B cell (primary cell): Measurements from ENCODE around the gene LASP1. TPM values are rescaled to one million over a fixed set of nuclear protein-coding genes. Genes with fewer than 3 reads are reported as not detected.
A peak's percentile ranks its signal among the peaks of the same experiment; 100 is the strongest.

ENCODE experiments used
- ATAC-seq: fragments of 200-7000 bp; cut with Tn5 transposase; one replicate; pipeline ENCODE4 v1.10.0; 2021; ENCODE audit warnings: low read depth, mild to moderate bottlenecking, moderate number of reproducible peaks, moderate library complexity
- CTCF ChIA-PET: fragments of 350-600 bp; sonication (Branson Sonifier 250); formaldehyde crosslinking; loops from one replicate; lab custom pipeline; 2021; ENCODE audit warnings: antibody characterized with exemption, inconsistent platforms; lab: Charles Lee
- POLR2A ChIA-PET: fragments of 350-600 bp; sonication (Branson Sonifier 250); formaldehyde crosslinking; loops from one replicate; lab custom pipeline; 2021; ENCODE audit warnings: antibody characterized with exemption; lab: Charles Lee
- DNase-seq: peaks from one replicate; pipeline ENCODE4 v3.0.0; 2013
- H2AFZ ChIP-seq: 2 replicates; pipeline ENCODE4 v1.6.1; 2012; ENCODE audit warnings: mild to moderate bottlenecking, low read depth, low read length; ENCODE audit not compliant: insufficient read depth, poor library complexity, severe bottlenecking
- H3K27ac ChIP-seq, 2 donors: 1 replicate in 1 of 2; 2 replicates in 1 of 2; pipeline ENCODE4 v1.5.1; 2012 to 2013; ENCODE audit warnings: low read length in 2 of 2, mild to moderate bottlenecking in 2 of 2, moderate library complexity in 1 of 2
- H3K27me3 ChIP-seq, 4 experiments: fragments of 200-600 bp in 1 of 4; sonication (generic) in 1 of 4; replicated peaks in 1 of 4; 1 replicate in 2 of 4; 2 replicates in 2 of 4; pipeline versions ENCODE4 v1.6.1 to v1.7.0; 2013 to 2016; ENCODE audit warnings: low read length in 3 of 4, mild to moderate bottlenecking in 2 of 4, mixed read lengths in 1 of 4, moderate library complexity in 1 of 4; ENCODE audit not compliant: insufficient read depth in 4 of 4, control insufficient read depth in 3 of 4; ENCODE audit errors: control extremely low read depth in 1 of 4
- H3K36me3 ChIP-seq, 2 experiments: replicated peaks in 1 of 2; 1 replicate in 1 of 2; 2 replicates in 1 of 2; pipeline versions ENCODE4 v1.6.1 to v1.7.1; 2013; ENCODE audit warnings: low read length in 1 of 2; ENCODE audit not compliant: insufficient read depth in 2 of 2, control insufficient read depth in 1 of 2; ENCODE audit errors: control extremely low read depth in 1 of 2, extremely low read depth in 1 of 2
- H3K4me1 ChIP-seq, 2 donors: fragments of 200-600 bp in 1 of 2; sonication (generic) in 1 of 2; 1 replicate in 1 of 2; 2 replicates in 1 of 2; pipeline versions ENCODE4 v1.5.1 to v1.6.1; 2013 to 2017; ENCODE audit warnings: low read length in 2 of 2; ENCODE audit not compliant: control insufficient read depth in 2 of 2, insufficient read depth in 2 of 2
- H3K4me2 ChIP-seq: replicated peaks from 2 replicates; pipeline ENCODE3; 2012; ENCODE audit warnings: mild to moderate bottlenecking, low read depth, low read length; ENCODE audit not compliant: poor library complexity, severe bottlenecking
- H3K4me3 ChIP-seq, 5 experiments: fragments of 200-600 bp in 1 of 5; sonication (generic) in 1 of 5; 1 replicate in 3 of 5; 2 replicates in 2 of 5; pipeline versions ENCODE4 v1.5.1 to v1.7.0; 2011 to 2016; ENCODE audit warnings: low read length in 4 of 5, mild to moderate bottlenecking in 4 of 5, low read depth in 2 of 5, control low read depth in 1 of 5, moderate library complexity in 1 of 5; ENCODE audit not compliant: insufficient read depth in 1 of 5; ENCODE audit errors: control extremely low read depth in 1 of 5, extremely low read depth in 1 of 5
- H3K79me2 ChIP-seq: fragments of 200-600 bp; sonication (generic); one replicate; pipeline ENCODE4 v1.6.0; 2016; ENCODE audit warnings: low read length; ENCODE audit not compliant: control insufficient read depth, insufficient read depth
- H3K9ac ChIP-seq: fragments of 200-600 bp; sonication (generic); 2 replicates; pipeline ENCODE4 v1.6.1; 2017; ENCODE audit warnings: mild to moderate bottlenecking, low read length, moderate library complexity
- H3K9me3 ChIP-seq, 3 donors: one replicate each; pipeline versions ENCODE4 v1.6.1 to v1.7.1; 2013; ENCODE audit warnings: low read length in 2 of 3; ENCODE audit not compliant: control insufficient read depth in 2 of 3, insufficient read depth in 1 of 3; ENCODE audit errors: control extremely low read depth in 1 of 3
- H4K20me1 ChIP-seq: 2 replicates; pipeline ENCODE4 v1.6.0; 2012; ENCODE audit warnings: mild to moderate bottlenecking, low read length; ENCODE audit not compliant: insufficient read depth, control insufficient read depth, poor library complexity, severe bottlenecking
- H3K27ac Mint-ChIP-seq: one replicate; pipeline ENCODE4 v1.8.0; 2021; ENCODE audit warnings: mixed read lengths
- H3K27me3 Mint-ChIP-seq: one replicate; pipeline ENCODE4 v1.8.0; 2021; ENCODE audit warnings: mixed read lengths
- H3K4me1 Mint-ChIP-seq: one replicate; pipeline ENCODE4 v1.8.0; 2021; ENCODE audit warnings: mixed read lengths
- H3K4me3 Mint-ChIP-seq: one replicate; pipeline ENCODE4 v1.8.0; 2021; ENCODE audit warnings: mixed read lengths
- H3K9me3 Mint-ChIP-seq: one replicate; pipeline ENCODE4 v1.8.0; 2022; ENCODE audit warnings: mixed read lengths; ENCODE audit not compliant: insufficient read depth
- CTCF ChIP-seq: fragments of 200-600 bp; IDR thresholded peaks from one replicate; pipeline ENCODE4 v1.8.0; 2022; ENCODE audit warnings: antibody characterized with exemption, mild to moderate bottlenecking
- EZH2 ChIP-seq: IDR thresholded peaks from 2 replicates; pipeline ENCODE4 v1.6.1; 2012; ENCODE audit warnings: borderline replicate concordance, low read depth, mild to moderate bottlenecking, moderate library complexity, low read length; ENCODE audit not compliant: insufficient read depth, poor library complexity, severe bottlenecking
- WGBS: methylation state at CpG from one replicate; pipeline ENCODE4 v1.1.5; 2013; ENCODE audit warnings: missing lambda C conversion rate; ENCODE audit not compliant: insufficient coverage; 5-methylcytosine and 5-hydroxymethylcytosine counted together
- intact Hi-C: fragments of 100-400 bp; cut with micrococcal nuclease; formaldehyde crosslinking; loops from one replicate; pipeline ENCODE4 v1.10.0; 2022
- polyA plus RNA-seq: library from polyadenylated mRNA; depleted of rRNA; stranded (reverse); fragments of >200 nt; gene quantifications from 2 replicates; pipeline ENCODE4 v1.2.3, GENCODE V29; 2012
- total RNA-seq, 2 donors: library from RNA; stranded (reverse); fragments of 120-200 nt in 1 of 2; gene quantifications; 1 replicate in 1 of 2; 2 replicates in 1 of 2; pipeline versions ENCODE4 v1.2.3 to v1.2.4, GENCODE V29; 2013 to 2022

Gene LASP1
- total and polyA plus RNA-seq, 2 donors (not counting 1 experiment from before 2014, with no cell fraction given) = 51.6 to 125 TPM

- intact Hi-C loops = no loop called here
- Histone ChIP-seq H3K27me3 (no peaks in the 10 kb centered on the region), H3K36me3 (peaks cover 0 to 68% of the 10 kb centered on the region in 2 experiments), H3K9ac (no peak overlapping the region), H4K20me1 (peaks cover 19% of the 10 kb centered on the region), H2AFZ (no peak overlapping the region), H3K27ac (peak overlapping the region; percentile 90 to 96), H3K79me2 (peaks cover 98% of the 10 kb centered on the region), H3K9me3 (peaks cover 0 to 5% (median 0%) of the 10 kb centered on the region in 3 donors), H3K4me2 (no peak overlapping the region), H3K4me1 (peaks cover 34 to 54% of the 10 kb centered on the region in 2 donors), H3K4me3 (no peak overlapping the region)
- Mint-ChIP-seq H3K9me3 (no peaks in the 10 kb centered on the region), H3K27me3 (no peaks in the 10 kb centered on the region), H3K27ac (peak overlapping the region; percentile 99), H3K4me1 (peaks cover 33% of the 10 kb centered on the region), H3K4me3 (no peak overlapping the region)
- DNase-seq = no peak
- WGBS = 95% methylated on average over 6 of the region's 6 CpGs
- ChIA-PET CTCF (interaction anchor here (1.2 to 2.7 kb wide), 3 partner anchors 11 to 256 kb away, joined by 4 to 11 read pairs (median 6); no protein-coding TSS in a partner anchor), POLR2A (interaction anchor here (3.9 kb wide), 1 partner anchor 27 kb away, joined by 27 read pairs; the partner anchor contains the start of gene LASP1)
- TF ChIP-seq EZH2 = no peak
- TF ChIP-seq CTCF = no peak
- no peak for ATAC-seq
Observed at GRCh38 chr17:38897176-38897575, 27.3 kb downstream of the LASP1 start.

GRCh38 chr17:38897671-38898290 is 27.9 kb downstream of the LASP1 start:
- peaks cover 33% of the 10 kb centered on the region for H3K4me1 Mint-ChIP-seq
- H3K27ac ChIP-seq = peak overlapping the region; percentile 90 to 96
- H4K20me1 ChIP-seq = peaks cover 13% of the 10 kb centered on the region
- peaks cover 98% of the 10 kb centered on the region for H3K79me2 ChIP-seq
- peaks cover 29 to 48% of the 10 kb centered on the region in 2 donors for H3K4me1 ChIP-seq
- ChIA-PET POLR2A (interaction anchor here (1.8 to 3.9 kb wide), 4 partner anchors 13 to 72 kb away, joined by 5 to 27 read pairs (median 6); partner anchors contain the start of genes CWC25 and LASP1), CTCF (interaction anchor here (1.0 to 2.7 kb wide), 5 partner anchors 11 to 277 kb away, joined by 4 to 11 read pairs (median 6); partner anchors contain the start of gene LASP1)
- peak overlapping the region; percentile 77 for H2AFZ ChIP-seq
- H3K4me2 ChIP-seq = peak overlapping the region; percentile 89
- 83% methylated on average over 11 of the region's 12 CpGs for WGBS
- TF ChIP-seq CTCF = no peak
- TF ChIP-seq EZH2 = no peak
- no peak overlapping the region for H3K4me3 ChIP-seq
- peak overlapping the region; percentile 57 for H3K9ac ChIP-seq
- no peaks in the 10 kb centered on the region for H3K27me3 ChIP-seq
- intact Hi-C loops = loop anchor here (1.0 to 2.0 kb wide), 4 partner anchors 28 to 145 kb away; partner anchors contain the start of genes CWC25, FBXO47 and PSMB3
- peak overlapping the region; percentile 99 for H3K27ac Mint-ChIP-seq
- DNase-seq = no peak
- H3K9me3 ChIP-seq = peaks cover 0 to 5% (median 0%) of the 10 kb centered on the region in 3 donors
- H3K4me3 Mint-ChIP-seq = peak overlapping the region; percentile 91
- no peaks in the 10 kb centered on the region for H3K9me3 Mint-ChIP-seq
- H3K27me3 Mint-ChIP-seq = no peaks in the 10 kb centered on the region
- H3K36me3 ChIP-seq = peaks cover 0 to 67% of the 10 kb centered on the region in 2 experiments
- ATAC-seq = no peak
